GM18502 (cell line): ENCODE data around the gene NTRK3.
"Not testable (repeated sequence)": the region's sequence is repeated elsewhere in the genome, so short reads cannot be mapped to it uniquely, and the experiment has no call there.

ENCODE experiments used
- ATAC-seq: cut with Tn5 transposase; IDR thresholded peaks from one replicate; pipeline ENCODE4 v1.9.1; 2021; ENCODE audit warnings: mild to moderate bottlenecking; ENCODE audit not compliant: unreplicated experiment, poor library complexity

The NTRK3 gene

GRCh38 chr15:88083811-88084760 is 172.5 kb downstream of the NTRK3 start:
- no peak for ATAC-seq

- no peak for ATAC-seq
Observed at GRCh38 chr15:88080616-88081015, 175.9 kb downstream of the NTRK3 start.

DNA sequence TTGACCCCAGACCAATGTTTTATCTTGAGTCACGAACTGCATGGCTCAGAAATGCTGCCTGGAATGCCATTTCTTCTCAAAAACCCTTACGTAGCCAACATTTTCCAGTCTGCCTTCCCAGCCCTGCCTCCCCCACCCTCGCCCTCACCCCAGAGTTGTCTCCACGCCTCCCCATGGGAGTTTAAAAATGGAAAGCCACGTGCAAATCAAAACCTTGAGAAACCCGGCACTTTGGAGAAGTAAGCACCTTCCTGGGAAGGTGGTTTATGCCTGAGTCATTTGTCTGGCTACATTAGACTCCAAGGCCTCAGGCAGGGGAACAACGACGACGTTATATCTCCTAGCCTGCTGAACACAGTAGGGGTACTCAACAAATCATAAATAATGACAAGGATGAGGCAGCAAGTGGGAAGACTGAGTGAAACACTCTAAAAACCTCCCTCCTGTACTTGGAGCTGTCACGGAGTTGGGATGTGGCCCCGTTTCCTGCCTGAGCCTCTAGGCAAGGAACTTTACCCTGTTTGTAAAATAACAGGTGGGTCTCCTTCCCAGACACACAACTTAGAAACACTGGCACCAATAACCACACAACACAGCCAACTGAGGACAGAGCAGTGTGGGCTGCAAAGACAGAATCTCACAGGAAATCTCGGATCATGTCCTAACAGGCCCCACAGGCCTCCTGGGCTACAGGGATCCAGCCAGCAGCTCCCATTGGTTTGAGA is 179.1 kb downstream of the NTRK3 start:
- no peak for ATAC-seq

GRCh38 chr15:88076328-88076727 is 180.2 kb downstream of the NTRK3 start:
- no peak for ATAC-seq

DNA sequence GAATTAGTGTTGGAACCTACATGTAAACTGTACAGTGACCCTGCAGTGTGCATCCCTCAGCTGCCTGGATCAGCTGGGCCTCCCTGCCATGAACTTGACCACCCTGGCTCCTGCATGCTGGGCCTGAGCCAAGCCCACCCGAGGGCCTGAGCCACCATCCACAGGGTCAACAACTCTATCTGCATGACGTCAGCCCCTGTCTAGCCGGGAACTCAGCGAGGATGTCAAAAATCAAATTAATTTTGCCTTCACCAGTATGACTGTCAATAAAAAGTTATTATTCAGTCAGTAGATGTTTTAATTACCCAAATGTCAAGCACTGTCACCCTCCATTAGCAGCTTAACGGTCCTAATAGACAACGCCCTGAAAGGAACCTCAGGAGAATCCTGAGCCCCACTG is 181.4 kb downstream of the NTRK3 start:
- no peak for ATAC-seq

DNA sequence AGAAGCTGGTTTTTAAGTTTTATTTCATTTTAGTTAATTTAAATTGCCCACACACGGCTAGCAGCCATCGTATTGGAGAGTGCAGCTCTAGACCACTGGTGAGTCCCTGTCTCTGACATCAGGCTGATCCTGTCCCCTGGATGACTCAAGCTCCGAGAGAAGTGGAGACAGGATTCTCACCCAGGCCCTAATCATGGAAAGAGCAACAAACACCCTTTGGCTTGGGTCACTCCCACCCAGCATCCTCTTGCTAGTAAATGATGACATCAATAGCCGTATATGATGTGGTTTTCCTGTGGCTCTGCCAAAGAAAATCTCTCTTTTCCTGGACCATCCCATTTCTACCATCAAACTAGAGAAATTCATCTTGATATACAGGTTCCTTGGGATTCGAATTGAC is 182.2 kb downstream of the NTRK3 start:
- no peak for ATAC-seq

DNA sequence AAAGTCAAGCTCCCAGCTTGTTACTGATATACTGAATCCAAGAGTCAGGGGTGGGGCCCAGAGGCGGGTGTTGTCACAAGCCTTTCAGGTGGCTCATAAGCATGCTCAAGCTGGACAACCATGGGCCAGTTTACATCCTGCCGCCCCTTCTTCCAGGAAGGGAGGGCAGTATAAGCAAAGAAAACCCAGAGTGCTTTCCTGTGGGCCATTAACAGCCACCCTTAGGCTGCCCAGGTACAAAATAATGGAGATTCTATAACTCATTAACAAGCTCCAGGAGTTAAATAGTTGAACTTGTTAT is 183.2 kb downstream of the NTRK3 start:
- ATAC-seq, result no peak

DNA sequence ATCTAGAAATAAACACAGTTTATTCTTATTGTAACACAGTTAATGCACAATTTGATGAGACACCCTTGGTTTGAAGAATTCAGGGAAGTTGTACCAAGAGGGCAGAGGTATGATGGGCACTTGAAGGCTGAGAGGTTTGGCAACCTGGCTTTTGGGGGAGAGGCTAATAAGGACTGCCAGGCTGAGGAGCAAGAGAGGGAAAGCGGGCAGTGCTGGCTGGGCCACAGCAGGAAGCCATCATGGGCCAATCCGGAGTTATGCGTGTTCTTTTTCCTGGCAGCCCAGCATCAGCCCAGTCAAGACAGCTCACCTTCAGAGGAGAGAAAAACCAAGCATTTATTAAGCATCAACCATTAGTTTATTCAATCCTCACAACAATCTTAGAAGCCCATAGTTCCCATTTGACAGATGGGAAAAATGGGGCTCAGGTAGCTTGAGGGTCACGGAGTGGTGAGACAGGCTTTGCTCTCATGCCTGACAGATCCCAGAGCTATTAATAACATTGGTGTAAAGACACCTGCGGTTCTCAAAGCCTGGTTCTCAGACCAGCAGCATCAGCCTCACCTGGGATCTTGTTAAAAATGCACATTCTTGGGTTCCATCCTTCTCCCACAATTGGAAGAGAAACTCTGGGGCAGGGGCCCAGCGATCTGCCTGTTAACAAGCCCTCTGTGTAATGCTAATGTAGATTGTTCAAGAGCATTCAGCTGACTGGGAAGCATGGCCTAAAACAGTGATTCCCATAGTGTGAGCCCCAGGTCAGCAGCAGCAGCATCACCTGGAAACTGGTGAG is 183.7 kb downstream of the NTRK3 start:
- no peak for ATAC-seq

- ATAC-seq, result not testable (repeated sequence)
Observed at GRCh38 chr15:88072133-88072532, 184.4 kb downstream of the NTRK3 start.

- ATAC-seq, result no peak
Observed at GRCh38 chr15:88071141-88071540, 185.4 kb downstream of the NTRK3 start.

GRCh38 chr15:88069561-88069960 is 187.0 kb downstream of the NTRK3 start:
- no peak for ATAC-seq

DNA sequence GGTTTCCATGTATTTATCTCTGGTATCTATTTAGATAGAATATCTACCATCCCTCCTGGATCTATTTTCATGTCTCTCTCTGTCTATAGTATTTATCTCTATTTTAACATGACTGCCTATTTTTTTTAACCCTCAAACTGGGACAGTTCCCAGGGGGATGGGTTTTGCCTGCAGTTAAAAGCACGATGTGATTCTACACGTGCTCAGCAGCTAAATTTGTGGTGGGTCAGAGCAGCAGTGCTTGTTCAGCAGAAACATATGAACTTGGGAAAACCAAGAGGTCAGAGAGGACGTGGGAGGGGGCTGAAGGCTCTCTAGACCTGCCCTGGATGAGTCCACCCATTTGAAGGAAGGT is 189.2 kb downstream of the NTRK3 start:
- ATAC-seq, result no peak

GRCh38 chr15:88066636-88067330 is 189.8 kb downstream of the NTRK3 start:
- ATAC-seq, result no peak

- no peak for ATAC-seq
Observed at GRCh38 chr15:88061452-88061851, 195.1 kb downstream of the NTRK3 start.

DNA sequence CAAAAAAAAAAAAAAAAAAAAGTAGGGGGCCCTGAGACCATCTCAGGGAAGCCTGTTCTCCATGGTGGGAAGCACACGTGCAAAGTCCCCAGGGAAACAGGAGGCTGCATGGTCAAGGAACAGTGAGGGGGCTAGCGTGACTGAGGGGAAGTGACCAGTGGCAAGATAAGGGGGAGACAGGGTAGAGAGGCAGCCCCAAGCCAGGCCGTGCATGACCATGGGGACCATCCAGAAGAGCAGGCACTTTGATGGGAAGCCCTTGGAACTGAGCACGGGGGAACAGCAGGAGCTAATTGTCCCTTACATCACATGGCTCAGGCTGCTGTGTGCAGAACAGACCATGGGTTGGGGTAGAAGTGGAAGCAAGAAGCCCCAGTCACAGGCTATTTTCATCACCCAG is 196.2 kb downstream of the NTRK3 start:
- ATAC-seq, result no peak

- no peak for ATAC-seq
Observed at GRCh38 chr15:88057836-88058235, 198.7 kb downstream of the NTRK3 start.

DNA sequence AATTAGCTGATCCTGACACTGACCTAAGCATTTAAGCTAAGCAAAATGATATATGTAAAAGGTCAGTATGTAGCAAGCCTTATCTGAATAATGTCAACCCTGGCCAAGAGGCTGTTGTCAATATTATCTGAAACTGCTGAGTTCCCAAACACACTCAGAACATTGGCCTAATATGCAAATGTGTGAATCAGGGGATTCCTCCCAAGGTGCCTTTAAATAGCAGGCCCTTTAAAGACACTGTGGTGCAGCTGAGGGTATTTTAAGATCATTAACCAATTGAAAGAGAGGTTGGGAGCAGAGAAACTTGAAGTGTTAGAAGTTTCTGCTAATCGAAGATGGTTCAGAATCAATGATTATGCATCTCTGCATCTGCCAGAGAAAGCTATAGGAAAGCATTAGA is 207.0 kb downstream of the NTRK3 start:
- ATAC-seq, result peak; percentile 95

- ATAC-seq, result no peak
Observed at GRCh38 chr15:88048755-88049154, 207.8 kb downstream of the NTRK3 start.

DNA sequence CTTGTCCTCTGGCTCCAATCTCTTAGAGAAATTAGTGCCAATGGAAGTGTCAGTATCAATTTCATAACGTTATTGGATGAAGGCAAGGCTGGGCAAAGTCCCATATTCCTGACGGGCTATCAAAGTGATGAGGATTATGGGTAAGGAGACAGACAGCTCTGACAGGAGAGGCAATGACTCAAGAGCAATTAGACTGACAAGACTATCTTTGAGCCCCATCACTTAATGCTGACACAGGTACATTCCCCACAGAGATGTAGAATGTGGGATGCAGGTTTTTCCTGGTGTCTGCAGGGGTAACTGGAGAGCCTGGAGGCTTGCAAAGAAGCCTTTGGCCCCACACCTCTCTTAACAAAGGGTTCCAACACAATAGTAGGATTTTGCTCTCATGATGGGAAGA is 208.3 kb downstream of the NTRK3 start:
- ATAC-seq, result no peak

DNA sequence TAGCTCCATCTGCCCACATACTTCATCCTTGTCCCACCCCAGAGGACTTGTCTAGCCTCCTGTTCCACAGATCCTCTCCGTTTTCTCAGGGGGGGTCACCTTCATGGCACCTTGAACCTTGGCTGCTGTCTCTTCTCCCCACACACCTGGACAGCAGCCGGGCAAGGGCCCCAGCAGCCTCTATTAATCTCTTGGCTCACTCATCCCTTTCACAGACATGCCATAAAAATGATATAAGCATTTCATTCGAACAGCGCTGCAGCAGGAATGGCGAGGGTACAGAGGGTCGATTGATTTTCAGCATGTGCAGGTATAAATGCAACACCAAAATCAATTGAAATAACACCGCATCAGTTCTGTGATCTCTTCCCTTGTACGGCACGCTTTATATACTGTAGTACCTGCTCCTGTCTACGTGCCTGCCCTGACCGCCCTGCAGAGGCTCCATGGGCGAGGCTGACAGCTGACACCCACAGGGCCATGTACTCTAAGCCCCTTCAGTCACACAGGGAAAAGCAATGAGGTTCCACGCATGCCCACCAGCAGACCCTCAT is 209.9 kb downstream of the NTRK3 start:
- no peak for ATAC-seq
